Stimulated activated CD8-positive, alpha-beta memory T cell treated with anti-CD3 and anti-CD28 coated beads, Interleukin-15, amount 100 ng/mL, for 4 hours (primary cell): Measurements from ENCODE around the gene ADCYAP1.
"Not testable (repeated sequence)": the region's sequence is repeated elsewhere in the genome, so short reads cannot be mapped to it uniquely, and the experiment has no call there.

Experiments
- DNase-seq, 2 donors: peaks; one replicate each; pipeline ENCODE4 v3.0.0-alpha.2; 2020; ENCODE audit warnings: low read depth in 2 of 2

ADCYAP1 gene

DNA sequence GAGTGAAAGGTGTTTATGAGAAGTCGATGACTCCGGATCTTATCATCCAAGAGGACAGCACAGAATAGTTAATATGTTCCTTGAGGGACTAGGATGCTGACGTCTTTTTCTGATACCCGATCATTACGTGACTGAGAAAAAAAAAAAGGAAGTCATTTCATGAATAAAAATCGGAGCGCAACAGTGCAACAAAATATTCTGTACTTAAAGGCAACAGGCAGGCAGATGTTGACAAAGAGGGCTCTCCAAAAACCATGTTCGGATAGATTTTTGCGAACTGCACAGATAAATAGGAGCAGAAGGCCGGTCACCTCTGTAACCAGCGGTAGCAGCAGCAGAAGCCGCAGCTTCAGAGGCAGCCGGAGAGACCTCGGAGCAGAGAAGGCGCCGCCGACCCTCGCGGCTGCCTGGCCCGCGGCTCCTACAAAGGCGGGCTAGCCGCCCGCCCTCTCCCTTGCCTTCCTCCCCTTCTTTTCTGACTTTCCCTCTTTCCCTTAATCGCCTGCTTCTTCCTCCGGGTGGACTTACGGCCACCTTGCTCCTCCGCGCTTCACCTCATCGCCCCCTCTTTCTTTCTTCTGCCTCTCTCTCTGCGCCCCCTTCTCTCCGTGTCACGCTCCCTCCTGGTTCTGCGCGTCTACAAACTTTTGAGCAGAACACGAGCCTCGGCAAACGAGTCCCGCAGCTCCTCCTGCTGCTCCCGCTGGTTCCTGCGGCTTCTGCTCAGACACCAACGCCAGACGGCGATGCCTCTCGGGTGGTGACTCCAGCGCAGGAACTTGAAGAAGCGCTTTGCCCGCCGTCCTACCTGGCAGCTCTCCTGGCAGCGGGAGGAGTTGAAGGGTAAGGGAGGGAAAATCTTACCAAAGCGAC, at the start of gene ADCYAP1:
Gene ADCYAP1, plus strand, starts transcription at position 654 of the 873 bp plus-strand sequence. CDS start 516 bp downstream, outside the sequence.
- DNase-seq = no peak

DNA sequence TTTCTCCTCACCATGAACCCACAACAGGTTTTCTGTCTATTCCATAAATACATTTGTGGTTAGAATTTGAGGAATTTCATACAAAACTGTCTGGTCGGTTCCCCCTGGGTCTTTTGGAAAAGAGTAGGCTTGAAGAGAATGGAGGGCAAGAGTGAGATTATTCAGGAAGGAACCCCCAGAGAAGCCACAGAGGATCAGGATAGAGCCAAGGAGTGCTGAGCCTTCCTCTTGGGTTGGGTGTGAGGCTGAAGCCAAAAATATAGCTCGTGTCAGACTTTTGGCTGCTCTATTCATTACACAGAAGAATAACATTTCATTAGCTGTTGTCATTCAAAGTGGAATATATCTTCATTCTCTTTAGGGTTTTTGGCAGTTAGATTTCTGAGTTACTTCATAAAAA, 46.7 kb upstream of the ADCYAP1 start:
- DNase-seq = no peak

DNA sequence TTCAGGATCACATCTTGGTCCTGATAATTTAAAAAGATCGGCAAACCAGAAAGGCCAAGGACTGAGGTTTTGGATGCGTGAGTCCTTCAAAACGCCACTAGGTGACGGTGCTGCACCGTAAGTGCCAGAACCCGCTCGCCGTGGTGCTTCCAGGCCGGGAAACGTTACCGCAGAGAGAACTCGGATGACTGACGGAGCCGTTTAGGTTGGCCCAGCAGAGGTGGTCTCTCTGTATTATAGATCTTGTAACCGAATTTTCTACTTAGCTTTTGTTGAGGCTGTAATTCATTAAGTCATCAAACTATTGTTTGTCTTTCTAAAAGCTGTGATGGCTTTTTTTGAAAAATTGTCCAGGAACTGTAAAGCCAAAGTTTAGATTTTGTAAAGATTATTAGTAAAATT, 39.8 kb upstream of the ADCYAP1 start:
- peak; percentile 5 to 6 for DNase-seq

DNA sequence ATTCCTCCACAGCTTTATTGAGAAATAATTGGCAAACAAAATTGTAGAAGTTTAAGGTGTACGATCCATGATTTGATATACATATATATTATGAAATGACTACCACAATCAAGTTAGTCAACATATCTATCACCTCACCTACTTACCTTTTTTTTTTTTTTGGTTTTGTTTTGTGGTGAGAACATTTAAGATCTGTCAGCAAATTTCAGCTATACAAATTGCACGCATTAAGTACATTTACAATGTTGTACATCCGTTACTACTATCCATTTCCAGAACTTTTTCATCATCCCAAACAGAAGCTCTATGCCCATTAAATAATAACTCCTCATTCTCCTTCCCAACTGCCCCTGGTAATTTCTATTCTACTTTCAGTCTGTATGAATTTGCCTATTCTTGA, 37.4 kb upstream of the ADCYAP1 start:
- DNase-seq = no peak

DNA sequence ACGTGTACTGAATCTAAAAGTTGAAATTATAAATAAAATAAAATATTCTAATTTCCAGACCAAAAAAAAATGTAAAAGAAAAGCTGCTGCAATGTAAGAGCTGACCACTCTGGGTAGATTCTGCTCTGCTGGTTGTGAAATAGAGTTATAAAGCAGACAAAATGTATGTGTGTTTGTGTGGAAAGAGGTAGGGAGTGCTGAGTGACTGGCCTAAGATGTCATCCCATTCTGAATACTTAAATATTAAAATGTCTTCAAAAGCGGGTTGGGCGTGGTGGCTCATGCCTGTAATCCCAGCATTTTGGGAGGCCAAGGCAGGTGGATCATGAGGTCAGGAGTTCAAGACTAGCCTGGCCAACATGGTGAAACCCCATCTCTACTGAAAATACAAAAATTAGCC, 31.2 kb upstream of the ADCYAP1 start:
- DNase-seq = not testable (repeated sequence)

DNA sequence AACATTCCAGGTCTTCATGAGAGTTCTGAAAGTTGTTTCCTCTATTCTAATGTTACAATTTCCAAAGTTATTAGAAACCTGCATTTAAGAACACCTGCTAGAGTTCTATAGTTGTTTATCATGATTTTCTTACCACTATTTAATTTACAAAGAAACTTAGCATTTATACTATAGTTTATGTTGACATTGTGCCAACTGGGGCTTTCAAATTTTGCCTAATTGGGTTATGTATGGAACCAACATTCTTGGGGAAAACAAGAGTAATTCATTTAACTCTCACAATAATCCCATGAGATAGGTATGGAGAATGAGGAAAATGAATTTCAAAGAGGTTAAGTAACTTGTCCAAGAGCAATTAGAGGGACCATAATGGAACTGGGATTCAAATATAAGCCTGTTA, 28.8 kb upstream of the ADCYAP1 start:
- no peak for DNase-seq

DNA sequence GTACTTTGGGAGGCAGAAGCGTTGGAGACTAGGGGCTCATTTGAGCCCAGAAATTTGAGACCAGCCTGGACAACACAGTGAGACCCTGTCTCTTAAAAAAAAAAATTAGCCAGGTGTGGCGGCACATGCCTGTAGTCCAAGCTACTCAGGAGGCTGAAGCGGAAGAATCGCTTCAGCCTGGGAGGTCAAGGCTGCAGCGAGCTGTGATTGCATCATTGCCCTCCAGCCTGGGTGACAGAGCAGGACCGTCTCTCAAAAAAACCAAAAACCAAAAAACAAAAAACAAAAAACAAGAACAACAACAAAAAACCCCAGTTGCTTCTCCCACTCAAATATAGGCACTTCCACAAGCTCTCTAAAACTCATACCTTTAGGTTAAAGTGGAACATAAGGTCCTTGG, 27.4 kb upstream of the ADCYAP1 start:
- no peak for DNase-seq

DNA sequence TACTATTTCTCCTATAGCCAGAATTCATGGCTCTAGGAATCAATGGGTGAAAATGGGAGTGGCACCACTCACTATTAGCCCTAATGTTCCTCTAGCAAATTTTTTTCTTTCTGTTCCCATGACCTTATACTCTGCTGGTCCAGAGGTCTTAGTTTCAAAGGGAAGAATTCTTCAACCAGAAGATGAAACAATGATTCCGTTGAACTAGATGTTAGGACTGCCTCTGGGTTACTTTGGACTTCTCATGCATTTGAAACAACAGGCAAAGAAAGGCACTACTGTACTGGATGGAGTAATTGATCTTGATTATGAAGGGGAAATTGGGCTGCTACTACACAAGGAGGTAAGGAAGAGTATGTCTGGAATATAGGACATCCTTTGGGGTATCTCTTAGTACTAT, 18.6 kb upstream of the ADCYAP1 start:
- no peak for DNase-seq

DNA sequence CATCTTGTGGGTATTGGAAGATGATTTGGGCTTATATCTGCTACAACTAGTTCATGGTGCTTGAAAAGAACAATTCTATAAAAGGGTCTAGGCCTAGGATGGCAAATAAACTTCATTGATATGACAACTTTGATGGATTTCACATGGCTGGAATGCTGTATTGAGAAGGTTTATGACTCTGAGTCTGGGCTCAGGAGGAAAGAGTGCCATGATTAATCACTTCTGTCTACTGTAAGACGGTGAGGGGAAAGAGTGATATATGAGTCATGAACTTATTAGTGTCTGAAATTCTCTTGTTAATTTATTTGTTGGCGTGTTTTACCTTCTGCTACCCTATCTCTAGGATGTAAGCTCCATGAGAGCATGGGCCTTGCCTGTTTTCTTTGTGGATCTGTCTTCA, 17.0 kb upstream of the ADCYAP1 start:
- DNase-seq = no peak

DNA sequence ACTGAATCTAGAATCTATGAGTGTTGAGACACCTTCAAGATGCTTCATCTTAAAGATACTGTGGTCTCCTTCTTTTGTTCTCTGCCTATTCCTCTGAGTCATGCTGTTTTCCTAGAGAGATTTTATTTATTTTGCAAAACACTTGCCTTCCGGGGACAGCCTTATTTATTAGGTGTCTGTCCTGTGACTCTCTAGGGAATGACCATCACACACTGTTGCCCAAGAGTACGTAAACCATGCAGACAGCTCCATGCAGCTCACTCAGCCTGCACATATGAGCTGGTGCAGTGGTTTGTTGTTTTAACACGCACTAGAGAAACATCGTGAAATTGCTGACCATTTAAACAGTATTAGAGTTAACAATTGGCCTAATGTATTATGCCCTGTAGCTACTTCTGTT, 12.4 kb upstream of the ADCYAP1 start:
- DNase-seq = no peak

DNA sequence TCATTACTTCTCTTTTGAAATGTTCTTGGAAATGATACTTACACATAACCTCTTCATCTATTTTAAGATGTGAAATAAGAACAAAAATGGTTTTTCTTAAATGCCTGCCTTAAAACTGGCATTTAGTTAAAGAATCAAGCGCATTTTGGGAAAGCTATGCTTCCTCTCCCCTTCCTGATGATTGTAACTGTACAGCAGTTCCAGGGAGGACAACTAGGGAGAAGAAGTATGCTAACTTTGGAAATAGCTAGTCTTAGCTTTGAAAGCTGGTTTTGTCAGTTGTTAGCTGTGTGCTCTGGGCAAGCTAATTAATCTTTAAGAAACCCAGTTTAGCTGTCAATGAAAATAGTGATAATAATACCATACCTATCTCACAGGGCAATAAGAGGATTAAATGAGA, 8.4 kb upstream of the ADCYAP1 start:
- DNase-seq = no peak

DNA sequence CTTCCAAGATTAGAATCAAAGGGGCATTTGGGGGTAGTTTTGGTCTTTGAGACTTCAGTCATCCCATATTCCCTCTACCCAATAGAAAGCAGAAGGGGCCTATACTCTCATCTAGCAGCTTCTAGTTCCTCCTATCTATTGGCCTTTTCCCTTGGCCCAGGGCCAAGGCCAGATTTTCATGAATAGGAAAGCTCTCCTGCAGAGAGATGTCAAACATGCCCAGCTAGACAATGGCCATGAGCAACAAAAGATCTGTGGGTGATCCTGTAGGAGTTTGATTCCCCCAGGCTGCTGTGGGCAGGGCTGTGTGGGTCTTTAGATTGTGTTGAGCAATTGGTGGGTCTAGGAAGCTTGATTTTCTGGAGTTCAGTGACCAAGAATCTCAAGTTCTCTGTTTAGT, 2.9 kb upstream of the ADCYAP1 start:
- DNase-seq = no peak

DNA sequence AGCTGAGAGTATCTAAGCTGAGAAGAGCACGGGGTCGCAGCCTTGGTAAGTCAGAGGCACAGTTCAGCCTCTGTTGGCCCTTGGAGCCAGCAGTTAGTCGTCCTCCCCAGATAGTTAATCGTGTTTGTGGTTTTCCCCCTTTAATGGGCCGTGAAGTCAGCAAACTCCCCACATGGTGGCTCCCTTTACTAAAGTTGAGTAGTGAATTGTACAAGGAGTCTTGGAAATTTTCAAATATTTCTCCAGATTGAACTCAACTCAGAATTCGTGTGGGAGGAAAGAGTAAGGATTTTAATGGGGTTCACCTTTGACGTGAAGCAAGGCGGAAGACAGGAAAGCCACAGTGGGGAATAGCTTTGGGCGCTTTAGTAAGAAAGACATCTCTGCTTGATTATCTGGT, 2.4 kb upstream of the ADCYAP1 start:
- no peak for DNase-seq

DNA sequence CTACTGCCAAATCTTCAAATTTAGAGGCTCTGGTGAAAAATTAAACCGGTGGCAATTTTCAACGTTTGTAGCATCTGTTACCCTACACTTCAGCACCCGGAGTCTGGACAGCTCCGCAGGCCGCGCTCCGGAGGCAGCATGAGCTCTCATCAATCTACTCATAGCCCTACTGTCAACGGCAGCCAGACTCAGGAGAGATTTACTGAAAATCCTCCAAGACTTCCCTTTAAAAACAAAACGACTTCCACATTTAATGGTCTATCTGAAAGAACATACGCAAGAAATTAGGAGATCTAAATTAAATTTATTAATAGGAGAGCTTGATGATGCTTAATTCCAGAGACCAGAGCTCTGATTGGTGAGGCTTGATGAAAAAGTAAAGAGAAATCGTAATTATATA, 970 bp upstream of the ADCYAP1 start:
- DNase-seq = no peak

DNA sequence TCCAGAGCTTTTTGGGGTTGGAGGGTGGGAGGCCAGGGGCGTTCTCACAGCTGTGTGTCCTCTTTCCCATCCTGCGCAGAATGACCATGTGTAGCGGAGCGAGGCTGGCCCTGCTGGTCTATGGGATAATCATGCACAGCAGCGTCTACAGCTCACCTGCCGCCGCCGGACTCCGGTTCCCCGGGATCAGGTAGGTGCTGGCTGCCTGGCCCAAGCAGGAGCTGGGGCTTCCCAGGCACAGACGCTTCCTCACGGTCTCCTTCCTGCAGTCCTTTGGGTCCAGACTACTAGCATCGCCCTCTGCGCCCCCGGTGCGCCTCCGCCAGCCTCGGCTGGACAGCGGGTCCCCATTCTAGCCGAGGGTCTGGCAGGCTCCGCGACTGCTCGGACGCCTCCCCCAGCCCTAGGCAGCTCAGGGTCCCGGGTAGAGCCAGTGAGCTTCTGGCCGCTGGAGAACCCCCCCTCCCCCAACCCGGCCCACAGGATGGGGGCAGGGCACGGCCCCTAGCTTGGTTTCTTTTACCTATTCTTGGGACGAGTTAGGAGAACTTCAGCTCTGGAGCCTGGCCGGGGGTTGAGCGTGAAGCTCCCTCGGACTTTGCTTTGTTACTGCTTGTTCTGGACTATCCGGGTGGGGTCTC, 756 bp downstream of the ADCYAP1 start:
- DNase-seq = no peak

DNA sequence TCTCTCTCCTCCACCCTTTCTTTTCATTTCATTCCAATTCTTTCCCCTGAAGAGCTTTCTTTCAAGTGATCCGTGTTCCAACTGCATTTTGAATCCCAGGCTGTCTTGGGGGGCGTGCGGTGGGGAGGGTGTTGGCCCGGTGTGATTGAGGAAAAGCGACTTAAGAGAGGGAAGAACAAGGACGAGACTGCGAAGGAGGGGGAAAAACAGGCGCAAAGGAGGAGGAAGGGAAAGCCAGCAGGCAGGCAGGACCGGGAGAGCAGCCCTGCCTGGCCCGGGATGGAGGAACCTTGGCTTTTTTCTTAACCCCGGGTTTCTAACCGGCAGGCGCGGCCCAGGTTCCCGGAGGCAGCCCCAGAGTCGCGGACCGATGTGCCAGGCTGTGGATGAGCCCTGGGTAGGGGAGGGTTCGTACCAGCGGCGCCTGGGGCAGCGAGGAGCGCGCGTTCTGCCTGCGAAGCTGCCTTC, 1.3 kb downstream of the ADCYAP1 start:
- DNase-seq = no peak

DNA sequence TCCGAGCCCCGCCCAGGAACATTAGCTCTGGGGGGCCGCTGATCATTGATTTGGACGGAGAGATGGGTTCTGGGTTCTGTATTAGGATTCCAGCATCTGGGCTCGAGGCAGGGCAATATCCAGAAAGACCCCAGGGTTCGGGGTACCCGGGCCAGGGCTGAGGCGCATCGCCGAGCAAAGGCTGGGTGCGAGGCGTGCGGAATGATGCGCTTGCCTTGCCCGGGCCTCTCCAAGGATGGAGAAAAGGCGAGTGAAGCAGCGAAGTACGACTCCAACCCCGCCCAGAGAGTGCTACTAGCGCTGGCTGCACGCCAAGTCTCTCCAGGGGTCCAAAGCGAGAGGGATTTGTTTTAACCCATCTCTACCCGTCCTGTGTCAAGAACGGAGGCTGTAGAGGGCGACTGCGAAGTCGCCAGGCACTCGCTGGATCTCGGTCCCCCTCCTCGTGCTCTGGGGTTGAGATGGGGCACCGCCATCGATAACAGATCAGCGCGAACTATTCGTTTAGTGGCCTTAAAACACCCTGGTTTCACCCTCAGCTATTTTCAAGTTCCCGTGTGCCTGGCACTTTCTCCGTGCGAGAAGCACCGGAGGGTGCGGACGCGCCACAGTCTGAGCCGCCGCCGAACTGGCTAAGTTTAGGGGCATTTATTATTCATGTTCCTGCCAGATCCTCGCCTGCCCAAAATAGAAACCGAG, 1.9 kb downstream of the ADCYAP1 start:
- no peak for DNase-seq

DNA sequence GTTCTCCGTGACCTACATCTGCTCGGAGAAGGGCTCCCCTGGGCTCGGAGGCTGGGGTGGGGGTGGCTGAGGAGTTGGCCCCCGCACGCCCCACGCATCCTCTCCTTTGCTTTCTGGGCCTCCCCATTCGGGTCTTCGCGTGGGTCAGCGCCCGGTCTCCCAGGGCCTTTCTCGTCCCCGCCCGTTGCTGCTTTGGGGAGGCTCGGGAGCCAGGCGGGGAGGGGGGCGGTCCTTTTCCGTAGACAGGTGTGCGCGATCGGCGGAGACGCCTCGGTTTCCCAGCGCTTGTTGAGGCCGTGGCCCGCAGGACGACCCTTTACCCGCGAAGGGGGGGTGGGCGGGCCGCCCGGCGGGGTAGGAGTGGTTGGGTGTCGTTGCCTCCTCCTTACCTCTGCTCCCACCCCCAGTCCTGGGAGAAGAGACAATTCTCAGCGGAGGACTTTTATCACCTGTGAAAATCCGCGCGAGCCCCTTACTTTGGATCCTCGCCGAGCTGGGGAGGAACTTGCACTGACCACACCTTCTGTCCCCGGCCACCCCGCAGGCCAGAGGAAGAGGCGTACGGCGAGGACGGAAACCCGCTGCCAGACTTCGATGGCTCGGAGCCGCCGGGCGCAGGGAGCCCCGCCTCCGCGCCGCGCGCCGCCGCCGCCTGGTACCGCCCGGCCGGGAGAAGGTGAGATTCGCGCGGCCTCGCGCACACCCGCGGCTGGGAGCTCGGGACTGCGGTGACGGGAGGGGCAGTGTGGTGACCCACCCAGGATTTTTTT, 2.6 kb downstream of the ADCYAP1 start:
- no peak for DNase-seq

DNA sequence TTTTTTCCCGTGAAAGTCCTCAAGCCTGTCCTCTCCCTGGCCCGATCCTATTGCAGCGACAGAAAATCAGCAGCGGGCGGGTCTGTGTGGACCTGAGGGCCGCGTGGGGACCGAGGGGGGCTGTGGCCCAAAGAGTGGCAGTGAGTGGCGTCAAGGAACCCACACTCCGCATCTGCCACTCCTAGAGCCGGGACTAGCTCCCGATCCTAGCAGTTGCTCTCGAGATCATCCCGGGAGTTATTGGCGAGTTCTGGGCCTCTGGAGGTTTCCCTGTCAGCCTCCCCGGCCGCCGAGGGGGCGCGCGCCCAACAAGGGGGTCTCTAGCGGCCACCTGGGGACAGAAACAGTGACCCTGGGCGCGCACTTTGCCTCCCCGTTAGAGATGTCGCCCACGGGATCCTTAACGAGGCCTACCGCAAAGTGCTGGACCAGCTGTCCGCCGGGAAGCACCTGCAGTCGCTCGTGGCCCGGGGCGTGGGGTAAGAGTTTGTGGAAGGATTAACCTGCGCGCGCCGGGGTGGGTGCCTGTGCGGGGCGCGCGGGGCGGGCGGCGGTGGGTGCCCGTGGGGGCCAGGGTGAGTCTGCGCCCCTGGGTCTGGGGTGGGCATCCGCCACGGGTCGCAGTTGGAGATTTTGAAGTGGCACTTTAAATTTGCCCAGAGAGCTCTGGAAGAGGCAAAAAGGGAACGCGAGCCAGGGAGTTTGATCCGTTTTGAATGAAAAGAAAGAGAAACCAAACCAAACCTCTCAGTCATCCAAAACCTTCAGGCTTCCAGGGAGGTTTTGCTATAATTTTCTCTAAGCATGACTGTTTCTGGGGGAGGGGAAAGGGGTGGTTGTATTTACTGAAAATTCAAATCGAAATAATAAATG, 3.5 kb downstream of the ADCYAP1 start:
- DNase-seq = no peak

DNA sequence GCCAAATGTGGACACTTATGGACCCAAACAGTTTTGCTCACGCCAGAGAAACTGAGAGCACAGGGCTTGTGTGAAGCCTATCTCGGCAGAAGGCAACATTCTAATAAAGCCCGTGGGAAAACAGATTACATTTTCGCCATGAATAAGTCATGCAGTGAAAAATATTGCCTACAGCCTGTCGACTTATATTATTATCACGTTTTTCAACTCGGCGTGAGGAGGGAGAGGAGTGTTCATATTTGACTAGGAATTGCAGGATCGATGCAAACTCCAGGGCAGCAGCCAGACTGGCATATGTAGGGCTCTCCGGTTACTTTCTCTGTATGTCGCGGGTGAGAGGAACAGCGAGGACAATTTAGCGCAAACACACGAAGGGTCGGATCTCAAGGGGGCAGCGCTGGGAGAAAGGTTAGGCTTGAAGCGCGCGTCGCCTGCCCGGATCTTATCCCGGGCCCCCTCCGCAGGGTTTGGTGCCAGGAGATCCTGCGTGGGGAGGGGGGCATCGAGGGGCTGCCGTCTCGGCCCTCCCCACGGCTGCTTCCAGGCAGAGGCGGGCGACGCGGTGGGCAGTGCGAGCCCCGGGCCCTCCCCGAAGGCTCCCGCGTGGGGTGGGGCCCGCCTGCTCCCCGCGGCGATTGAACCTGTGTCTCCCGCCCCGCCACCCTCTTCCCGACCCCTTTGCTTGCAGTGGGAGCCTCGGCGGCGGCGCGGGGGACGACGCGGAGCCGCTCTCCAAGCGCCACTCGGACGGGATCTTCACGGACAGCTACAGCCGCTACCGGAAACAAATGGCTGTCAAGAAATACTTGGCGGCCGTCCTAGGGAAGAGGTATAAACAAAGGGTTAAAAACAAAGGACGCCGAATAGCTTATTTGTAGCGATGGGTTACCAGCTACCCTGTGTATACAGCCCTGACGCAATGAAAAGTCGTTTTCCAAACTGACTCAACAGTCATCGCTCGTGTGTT, 4.4 kb downstream of the ADCYAP1 start:
- DNase-seq = no peak
